Panc1 (cell line): ENCODE results near the gene MAP7D3. TPM values are rescaled to one million over a fixed set of nuclear protein-coding genes. Genes with fewer than 3 reads are reported as not detected.

Experiments used
- ATAC-seq: fragments of 200-7000 bp; cut with Tn5 transposase; 2 replicates; pipeline ENCODE4 v1.9.1; 2020; ENCODE audit warnings: mild to moderate bottlenecking, moderate library complexity
- BruUV-seq: library from RNA; stranded (reverse); fragments of 400-500 nt; replicated peaks from 2 replicates; lab custom pipeline; 2021; lab: Mats Ljungman, UMichigan
- CTCF ChIA-PET: fragments of 300-600 bp; sonication (Branson Sonifier 250); formaldehyde crosslinking; loops from one replicate; lab custom pipeline; 2022; ENCODE audit warnings: antibody characterized with exemption; lab: Charles Lee
- POLR2A ChIA-PET: fragments of 300-600 bp; sonication (Branson Sonifier 250); formaldehyde crosslinking; loops from one replicate; lab custom pipeline; 2022; ENCODE audit warnings: antibody characterized with exemption; lab: Charles Lee
- DNase-seq: peaks from one replicate; pipeline ENCODE4 v3.0.0-alpha.2; 2010; ENCODE audit warnings: low read depth, low spot score
- H3K27ac ChIP-seq: 2 replicates; pipeline ENCODE4 v1.5.1; 2011; ENCODE audit warnings: mild to moderate bottlenecking, low read length, inconsistent platforms
- H3K27me3 ChIP-seq: fragments of 200-500 bp; sonication (Bioruptor generic); 2 replicates; pipeline ENCODE4 v1.6.0; 2014; ENCODE audit warnings: low read length, inconsistent platforms; ENCODE audit not compliant: control insufficient read depth, insufficient read depth
- H3K36me3 ChIP-seq: fragments of 200-500 bp; sonication (Bioruptor generic); 2 replicates; pipeline ENCODE4 v1.5.1; 2014; ENCODE audit warnings: inconsistent platforms, mild to moderate bottlenecking, low read length, moderate library complexity; ENCODE audit not compliant: control insufficient read depth, insufficient read depth
- H3K4me1 ChIP-seq: 2 replicates; pipeline ENCODE4 v1.5.1; 2011; ENCODE audit warnings: inconsistent platforms, mild to moderate bottlenecking, low read length, moderate library complexity; ENCODE audit not compliant: control insufficient read depth, insufficient read depth
- H3K4me3 ChIP-seq, 2 experiments: 2 replicates each; pipeline ENCODE4 v1.5.1; 2011 to 2012; ENCODE audit warnings: low read depth in 2 of 2, low read length in 2 of 2, mild to moderate bottlenecking in 2 of 2, inconsistent platforms in 1 of 2, moderate library complexity in 1 of 2
- H3K9me3 ChIP-seq: fragments of 200-500 bp; sonication (Bioruptor generic); 2 replicates; pipeline ENCODE4 v1.5.1; 2014; ENCODE audit warnings: low read depth, mild to moderate bottlenecking, inconsistent platforms, low read length, moderate library complexity; ENCODE audit not compliant: control insufficient read depth, insufficient read depth
- CTCF ChIP-seq: fragments of 450-650 bp; IDR thresholded peaks from 2 replicates; pipeline ENCODE4 v1.5.1; 2017; ENCODE audit warnings: mild to moderate bottlenecking
- POLR2AphosphoS5 ChIP-seq: IDR thresholded peaks from 2 replicates; pipeline ENCODE4 v1.6.1; 2012; ENCODE audit warnings: mild to moderate bottlenecking, low read depth, low read length, moderate library complexity
- SIN3A ChIP-seq: IDR thresholded peaks from 2 replicates; pipeline ENCODE4 v1.6.1; 2012; ENCODE audit warnings: low read depth, mild to moderate bottlenecking, low read length, moderate library complexity, borderline replicate concordance; ENCODE audit not compliant: insufficient read depth
- TCF7L2 ChIP-seq: IDR thresholded peaks from 2 replicates; pipeline ENCODE4 v1.6.1; 2011; ENCODE audit warnings: mild to moderate bottlenecking, low read depth, low read length, inconsistent platforms
- in situ Hi-C: cut with HindIII; loops from 2 replicates; pipeline ENCODE4 v1.10.0; 2016; ENCODE audit warnings: low sequenced_read_pairs, low pct_unique_long_range_greater_than_20kb
- intact Hi-C: fragments of 100-400 bp; cut with micrococcal nuclease; formaldehyde crosslinking; loops from one replicate; pipeline ENCODE4 v1.10.0; 2022; ENCODE audit not compliant: unreplicated experiment
- total RNA-seq: library from RNA; stranded (reverse); gene quantifications from one replicate; pipeline ENCODE4 v1.2.1, GENCODE V29; 2021; ENCODE audit not compliant: unreplicated experiment
- TF ChIP-seq, protein P1 (sequence below), 2 experiments: IDR thresholded peaks; 2 replicates each; pipeline ENCODE4 v1.6.1; 2011 to 2012; ENCODE audit warnings: low read depth in 2 of 2, control low read depth in 1 of 2, low read length in 1 of 2, mild to moderate bottlenecking in 1 of 2, moderate library complexity in 1 of 2; ENCODE audit not compliant: insufficient read depth in 1 of 2

Gene MAP7D3
- total RNA-seq, 1 experiment from 2014 or later, result 23.3 TPM

- no peak for TF ChIP-seq SIN3A
- no peak for TF ChIP-seq TCF7L2
- TF ChIP-seq, protein P1, sequence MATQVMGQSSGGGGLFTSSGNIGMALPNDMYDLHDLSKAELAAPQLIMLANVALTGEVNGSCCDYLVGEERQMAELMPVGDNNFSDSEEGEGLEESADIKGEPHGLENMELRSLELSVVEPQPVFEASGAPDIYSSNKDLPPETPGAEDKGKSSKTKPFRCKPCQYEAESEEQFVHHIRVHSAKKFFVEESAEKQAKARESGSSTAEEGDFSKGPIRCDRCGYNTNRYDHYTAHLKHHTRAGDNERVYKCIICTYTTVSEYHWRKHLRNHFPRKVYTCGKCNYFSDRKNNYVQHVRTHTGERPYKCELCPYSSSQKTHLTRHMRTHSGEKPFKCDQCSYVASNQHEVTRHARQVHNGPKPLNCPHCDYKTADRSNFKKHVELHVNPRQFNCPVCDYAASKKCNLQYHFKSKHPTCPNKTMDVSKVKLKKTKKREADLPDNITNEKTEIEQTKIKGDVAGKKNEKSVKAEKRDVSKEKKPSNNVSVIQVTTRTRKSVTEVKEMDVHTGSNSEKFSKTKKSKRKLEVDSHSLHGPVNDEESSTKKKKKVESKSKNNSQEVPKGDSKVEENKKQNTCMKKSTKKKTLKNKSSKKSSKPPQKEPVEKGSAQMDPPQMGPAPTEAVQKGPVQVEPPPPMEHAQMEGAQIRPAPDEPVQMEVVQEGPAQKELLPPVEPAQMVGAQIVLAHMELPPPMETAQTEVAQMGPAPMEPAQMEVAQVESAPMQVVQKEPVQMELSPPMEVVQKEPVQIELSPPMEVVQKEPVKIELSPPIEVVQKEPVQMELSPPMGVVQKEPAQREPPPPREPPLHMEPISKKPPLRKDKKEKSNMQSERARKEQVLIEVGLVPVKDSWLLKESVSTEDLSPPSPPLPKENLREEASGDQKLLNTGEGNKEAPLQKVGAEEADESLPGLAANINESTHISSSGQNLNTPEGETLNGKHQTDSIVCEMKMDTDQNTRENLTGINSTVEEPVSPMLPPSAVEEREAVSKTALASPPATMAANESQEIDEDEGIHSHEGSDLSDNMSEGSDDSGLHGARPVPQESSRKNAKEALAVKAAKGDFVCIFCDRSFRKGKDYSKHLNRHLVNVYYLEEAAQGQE (IDR thresholded peaks at IDR 0.05; ENCODE audit: insufficient read depth in 1 of 2, low read depth in 2 of 2, low read length in 1 of 2), result no peak
- TF ChIP-seq CTCF, result no peak
- no peak for TF ChIP-seq POLR2AphosphoS5
- ChIA-PET POLR2A (no interaction called here), CTCF (no interaction called here)
- Histone ChIP-seq H3K27ac (no peak overlapping the region), H3K4me3 (no peak overlapping the region), H3K4me1 (no peaks in the 10 kb centered on the region), H3K36me3 (peaks cover 36% of the 10 kb centered on the region), H3K9me3 (no peaks in the 10 kb centered on the region), H3K27me3 (no peaks in the 10 kb centered on the region)
- intact Hi-C loops (no loop called here), in situ Hi-C loops (no loop called here)
- BruUV-seq, result no TSS peak
- ATAC-seq (no peak), DNase-seq (no peak)
Observed at GRCh38 chrX:136227074-136227473, 24.1 kb downstream of the MAP7D3 start.

DNA sequence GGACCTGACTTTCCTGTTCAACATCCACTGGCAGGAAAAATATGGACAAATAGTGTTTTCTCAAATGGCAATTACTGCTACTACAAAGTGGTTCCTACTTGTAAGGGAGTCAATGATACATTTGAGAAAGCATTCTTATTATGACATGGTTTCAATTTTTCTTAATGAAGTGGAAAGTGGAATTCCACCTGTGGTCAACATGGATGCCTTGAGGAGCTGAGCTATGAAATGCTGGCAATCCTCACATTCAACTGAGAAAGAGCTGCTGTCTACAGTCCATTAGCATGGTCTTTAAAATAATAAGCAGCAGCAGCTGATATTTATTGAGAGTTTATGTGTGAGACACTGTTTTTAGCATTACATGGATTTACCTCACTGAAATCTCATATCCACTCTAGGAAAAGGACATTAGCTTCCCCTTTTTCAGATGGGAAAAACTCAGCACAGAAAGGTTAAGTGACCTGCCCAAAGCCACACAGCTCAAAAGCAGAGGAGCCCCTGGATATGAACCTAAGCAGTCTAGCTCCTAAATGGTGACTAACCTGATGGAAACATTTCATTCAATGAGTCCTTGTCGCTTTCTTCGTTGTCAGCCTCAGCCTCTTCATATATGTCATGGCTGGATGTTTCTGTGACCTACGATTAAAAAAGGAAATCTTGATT is 29.2 kb downstream of the MAP7D3 start:
- ChIA-PET POLR2A (no interaction called here), CTCF (interaction anchor here (0.7 kb wide), 1 partner anchor 194 kb away, joined by 4 read pairs; no protein-coding TSS in a partner anchor)
- in situ Hi-C loops (no loop called here), intact Hi-C loops (no loop called here)
- Histone ChIP-seq H3K4me1 (no peaks in the 10 kb centered on the region), H3K9me3 (no peaks in the 10 kb centered on the region), H3K27ac (no peak overlapping the region), H3K27me3 (no peaks in the 10 kb centered on the region), H3K36me3 (peaks cover 20% of the 10 kb centered on the region), H3K4me3 (no peak overlapping the region)
- TF ChIP-seq, protein P1 (IDR thresholded peaks at IDR 0.05; ENCODE audit: insufficient read depth in 1 of 2, low read depth in 2 of 2, low read length in 1 of 2), result no peak
- TF ChIP-seq CTCF, result no peak
- no peak for TF ChIP-seq TCF7L2
- no peak for TF ChIP-seq POLR2AphosphoS5
- no peak for TF ChIP-seq SIN3A
- ATAC-seq, result no peak
- DNase-seq, result no peak
- no TSS peak for BruUV-seq
